NCI-H69 (cell line): Measurements from ENCODE around the gene TRIM7.
"Not testable (repeated sequence)": the region's sequence is repeated elsewhere in the genome, so short reads cannot be mapped to it uniquely, and the experiment has no call there.

Source experiments
- DNase-seq: peaks from one replicate; lab custom pipeline; 2025; lab: John Stamatoyannopoulos, UW

Gene TRIM7

DNA sequence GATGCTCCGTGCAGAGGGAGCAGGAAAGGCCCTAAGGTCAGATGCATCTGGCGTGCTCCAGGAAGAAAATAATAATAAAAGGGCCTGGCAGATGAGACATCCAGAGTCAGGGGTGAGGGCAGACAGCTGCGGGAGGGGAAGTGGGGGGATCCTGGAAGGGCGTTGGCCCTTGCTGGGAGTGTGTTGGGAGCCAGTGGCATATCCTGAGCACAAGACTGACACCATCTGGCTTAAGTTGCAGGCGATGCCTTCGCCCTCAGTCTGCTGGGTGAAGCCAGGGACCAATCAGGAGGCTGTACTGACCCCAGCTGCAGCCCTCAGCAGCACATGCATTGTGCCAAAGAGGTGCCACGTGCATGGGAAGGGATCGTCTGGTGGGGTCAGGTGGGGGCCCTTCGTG lies 53.9 kb downstream of the TRIM7 start:
- peak; percentile 44 for DNase-seq

GRCh38 chr5:181149806-181150733 lies 54.9 kb downstream of the TRIM7 start:
- DNase-seq, result no peak

GRCh38 chr5:181149355-181149754 lies 55.6 kb downstream of the TRIM7 start:
- DNase-seq, result no peak

DNA sequence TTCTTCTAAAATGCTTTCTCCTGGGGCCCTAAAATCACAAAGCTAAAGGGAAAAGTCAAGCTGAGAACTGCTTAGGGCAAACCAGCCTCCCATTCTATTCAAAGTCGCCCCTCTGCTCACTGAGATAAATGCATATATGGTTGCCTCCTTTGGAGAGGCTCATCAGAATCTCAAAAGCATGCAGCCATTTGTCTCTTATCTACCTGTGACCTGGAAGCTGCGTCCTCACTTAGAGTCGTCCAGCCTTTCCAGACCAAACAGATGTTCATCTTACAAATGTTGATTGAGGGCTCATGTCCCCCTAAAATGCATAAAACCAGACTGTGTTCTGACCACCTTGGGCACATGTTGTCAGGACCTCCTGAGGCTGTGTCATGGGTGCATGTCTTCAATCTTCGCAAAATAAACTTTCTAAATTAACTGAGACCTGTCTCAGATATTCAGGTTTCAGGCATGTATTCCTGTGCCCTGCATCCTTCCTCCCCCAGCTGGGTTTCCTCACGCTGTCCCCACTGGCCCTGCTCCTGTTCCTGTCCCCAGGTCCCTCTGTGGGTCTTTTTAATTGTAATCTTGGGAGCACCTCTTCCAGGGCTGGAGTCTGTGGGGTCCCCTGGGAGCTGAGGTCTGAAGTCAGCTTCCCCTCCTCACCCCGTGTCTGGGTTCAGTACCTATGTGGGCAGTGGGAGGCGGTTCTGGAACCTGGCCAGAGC lies 57.9 kb downstream of the TRIM7 start, which contains the start of gene OR2V2:
Gene OR2V2 (plus strand): TSS at position 660 of the 710 bp plus-strand sequence. CDS start 7,357 bp downstream, outside the sequence.
- DNase-seq, result not testable (repeated sequence)

- no peak for DNase-seq
Measured at GRCh38 chr5:181145133-181145532, 59.9 kb downstream of the TRIM7 start.
